IPS-18c (cell line): Measurements from ENCODE around the gene CEP55.

ENCODE experiments used
- H3K4me3 ChIP-seq: 2 replicates; pipeline ENCODE4 v1.7.0; 2013; ENCODE audit warnings: low read depth, mild to moderate bottlenecking, low read length, moderate library complexity; ENCODE audit not compliant: insufficient read depth
- H3K9me3 ChIP-seq: one replicate; pipeline ENCODE4 v1.6.1; 2013; ENCODE audit warnings: mild to moderate bottlenecking, low read length, moderate library complexity; ENCODE audit not compliant: control insufficient read depth, insufficient read depth

Gene CEP55

DNA sequence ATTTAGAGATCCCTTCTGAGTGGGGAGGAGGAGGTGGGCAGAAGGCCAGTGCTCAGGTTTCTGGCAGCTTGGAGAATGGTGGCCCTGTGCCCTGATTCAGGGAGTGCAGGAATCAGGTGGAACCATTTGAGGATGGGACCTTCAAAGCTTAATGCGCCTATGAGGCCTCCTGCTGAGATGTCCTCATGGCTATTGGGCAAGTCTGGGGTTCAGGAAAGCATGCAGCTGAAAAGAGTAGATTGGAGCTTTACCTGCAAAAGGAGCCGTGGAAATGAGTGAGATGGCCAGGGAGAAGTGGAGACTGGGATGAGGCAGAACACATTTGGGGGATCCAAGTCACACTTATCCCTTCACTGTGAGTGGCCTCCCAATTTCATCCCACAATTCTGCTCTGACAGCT is 76.2 kb downstream of the CEP55 start:
- Histone ChIP-seq H3K9me3 (no peaks in the 10 kb centered on the region), H3K4me3 (no peak overlapping the region)

- H3K4me3 ChIP-seq, result no peak overlapping the region
These were observed 76.9 kb downstream of the CEP55 start for GRCh38 chr10:93573051-93573909.

GRCh38 chr10:93573924-93574323 is 77.5 kb downstream of the CEP55 start:
- Histone ChIP-seq H3K9me3 (no peaks in the 10 kb centered on the region), H3K4me3 (no peak overlapping the region)

More at GRCh38 chr10:93573051-93573909, 76.9 kb downstream of the CEP55 start:
- no peaks in the 10 kb centered on the region for H3K9me3 ChIP-seq

DNA sequence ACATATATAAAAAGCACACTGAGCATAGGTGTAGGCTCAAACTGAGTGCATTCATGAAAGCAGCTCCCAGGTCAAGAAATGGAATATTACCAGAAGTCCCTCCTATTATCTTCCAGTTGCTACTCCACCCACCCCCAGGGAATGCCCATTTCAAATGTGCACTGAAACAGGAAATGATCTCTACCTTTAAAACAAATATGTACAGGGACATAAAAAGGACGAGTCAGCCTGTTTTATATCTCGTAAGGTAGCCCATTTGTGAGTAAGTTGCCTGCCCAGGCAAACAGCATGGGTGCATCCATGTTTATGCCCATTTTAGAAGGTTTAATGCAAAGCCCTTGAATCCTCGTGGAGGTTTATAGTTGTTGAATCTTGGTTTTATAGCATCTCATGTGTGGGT is 80.5 kb downstream of the CEP55 start:
- H3K9me3 ChIP-seq, result no peaks in the 10 kb centered on the region
- H3K4me3 ChIP-seq, result no peak overlapping the region

- Histone ChIP-seq H3K4me3 (no peak overlapping the region), H3K9me3 (no peaks in the 10 kb centered on the region)
These were observed 81.2 kb downstream of the CEP55 start for GRCh38 chr10:93577565-93577964.
